Tibial artery (tissue), 4 donors: Measurements from ENCODE around the gene RASA2.

ENCODE experiments used
- DNase-seq, 2 donors: peaks; one replicate each; pipeline ENCODE4 v3.0.0-alpha.2; 2019
- H3K27ac ChIP-seq, 2 donors: fragments of 200-600 bp; sonication (generic) in 1 of 2; 1 replicate in 1 of 2; 2 replicates in 1 of 2; pipeline ENCODE4 v1.5.1; 2018 to 2019; ENCODE audit warnings: mild to moderate bottlenecking in 1 of 2
- H3K27me3 ChIP-seq, 2 donors: fragments of 200-600 bp; sonication (generic) in 1 of 2; one replicate each; pipeline versions ENCODE4 v1.5.1 to v1.6.0; 2016 to 2019
- H3K36me3 ChIP-seq, 3 donors: fragments of 200-600 bp; sonication (generic) in 2 of 3; one replicate each; pipeline ENCODE4 v1.5.1; 2016 to 2019; ENCODE audit warnings: mild to moderate bottlenecking in 2 of 3
- H3K4me1 ChIP-seq, 4 donors: fragments of 200-600 bp; sonication (generic) in 2 of 4; 1 replicate in 3 of 4; 2 replicates in 1 of 4; pipeline ENCODE4 v1.5.1; 2016 to 2019
- H3K4me3 ChIP-seq, 2 donors: fragments of 200-600 bp; sonication (generic) in 1 of 2; 1 replicate in 1 of 2; 2 replicates in 1 of 2; pipeline ENCODE4 v1.5.1; 2018 to 2019; ENCODE audit warnings: mild to moderate bottlenecking in 2 of 2
- H3K9me3 ChIP-seq, 3 donors: fragments of 200-600 bp; sonication (generic) in 1 of 3; one replicate each; pipeline ENCODE4 v1.5.1; 2016 to 2019
- intact Hi-C: fragments of 100-400 bp; cut with DNase I; formaldehyde crosslinking; loops from one replicate; pipeline ENCODE4 v1.15.0; 2023; ENCODE audit warnings: low total_unique reads
- TF ChIP-seq, protein P1 (sequence below), 2 experiments: fragments of 200-600 bp in 1 of 2; fragments of 450-650 bp in 1 of 2; IDR thresholded peaks; one replicate each; pipeline ENCODE4 v1.5.1; 2017 to 2019; ENCODE audit warnings: antibody characterized with exemption in 2 of 2, mild to moderate bottlenecking in 1 of 2, moderate library complexity in 1 of 2

RASA2 gene

DNA sequence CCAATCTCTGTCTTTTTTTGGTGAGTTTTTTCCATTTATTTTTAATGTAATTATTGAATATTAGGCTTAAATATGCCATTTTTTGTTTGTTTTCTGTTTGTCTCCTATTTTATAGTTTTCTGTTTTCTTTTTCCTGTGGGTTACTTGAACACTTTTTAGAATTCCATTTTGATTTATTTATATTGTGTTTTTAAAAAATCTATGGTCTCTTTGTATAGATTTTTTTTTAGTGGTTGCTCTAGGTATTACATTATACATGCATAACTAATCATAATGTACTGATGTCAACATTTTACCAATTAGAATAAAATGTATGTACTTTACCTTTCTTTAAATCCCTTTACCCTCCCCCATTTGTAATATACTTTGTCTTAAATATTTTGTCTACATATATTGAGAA is 56.2 kb downstream of the RASA2 start:
- no peak overlapping the region for H3K4me3 ChIP-seq
- intact Hi-C loops: no loop called here
- TF ChIP-seq, protein P1, sequence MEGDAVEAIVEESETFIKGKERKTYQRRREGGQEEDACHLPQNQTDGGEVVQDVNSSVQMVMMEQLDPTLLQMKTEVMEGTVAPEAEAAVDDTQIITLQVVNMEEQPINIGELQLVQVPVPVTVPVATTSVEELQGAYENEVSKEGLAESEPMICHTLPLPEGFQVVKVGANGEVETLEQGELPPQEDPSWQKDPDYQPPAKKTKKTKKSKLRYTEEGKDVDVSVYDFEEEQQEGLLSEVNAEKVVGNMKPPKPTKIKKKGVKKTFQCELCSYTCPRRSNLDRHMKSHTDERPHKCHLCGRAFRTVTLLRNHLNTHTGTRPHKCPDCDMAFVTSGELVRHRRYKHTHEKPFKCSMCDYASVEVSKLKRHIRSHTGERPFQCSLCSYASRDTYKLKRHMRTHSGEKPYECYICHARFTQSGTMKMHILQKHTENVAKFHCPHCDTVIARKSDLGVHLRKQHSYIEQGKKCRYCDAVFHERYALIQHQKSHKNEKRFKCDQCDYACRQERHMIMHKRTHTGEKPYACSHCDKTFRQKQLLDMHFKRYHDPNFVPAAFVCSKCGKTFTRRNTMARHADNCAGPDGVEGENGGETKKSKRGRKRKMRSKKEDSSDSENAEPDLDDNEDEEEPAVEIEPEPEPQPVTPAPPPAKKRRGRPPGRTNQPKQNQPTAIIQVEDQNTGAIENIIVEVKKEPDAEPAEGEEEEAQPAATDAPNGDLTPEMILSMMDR (IDR thresholded peaks at IDR 0.05): no peak
- H3K4me1 ChIP-seq: no peaks in the 10 kb centered on the region
- H3K36me3 ChIP-seq: peaks cover 18 to 42% (median 28%) of the 10 kb centered on the region in 3 donors
- no peak overlapping the region for H3K27ac ChIP-seq
- peaks cover 0 to 4% (median 0%) of the 10 kb centered on the region in 3 donors for H3K9me3 ChIP-seq
- no peak for DNase-seq
- no peaks in the 10 kb centered on the region for H3K27me3 ChIP-seq

DNA sequence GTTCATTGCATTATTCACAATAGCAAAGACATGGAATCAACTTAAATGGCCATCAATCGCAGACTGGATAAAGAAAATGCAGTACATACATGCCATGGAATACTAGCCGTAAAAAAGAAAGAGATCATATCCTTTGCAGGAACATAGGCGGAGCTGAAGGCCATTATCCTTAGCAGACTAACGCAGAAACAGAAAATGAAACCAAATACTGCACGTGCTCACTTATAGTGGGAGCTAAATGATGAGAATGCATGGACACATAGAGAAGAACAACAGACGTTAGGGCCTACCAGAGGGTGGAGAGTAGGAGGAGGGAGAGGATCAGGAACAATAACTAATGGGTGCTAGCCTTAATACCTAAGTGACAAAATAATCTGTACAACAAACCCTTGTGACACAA is 57.9 kb downstream of the RASA2 start:
- Histone ChIP-seq H3K27me3 (no peaks in the 10 kb centered on the region), H3K27ac (no peak overlapping the region), H3K4me3 (no peak overlapping the region), H3K4me1 (no peaks in the 10 kb centered on the region), H3K9me3 (peaks cover 0 to 4% (median 0%) of the 10 kb centered on the region in 3 donors), H3K36me3 (peaks cover 21 to 42% (median 28%) of the 10 kb centered on the region in 3 donors)
- DNase-seq: no peak
- intact Hi-C loops: no loop called here
- TF ChIP-seq, protein P1 (IDR thresholded peaks at IDR 0.05): no peak

DNA sequence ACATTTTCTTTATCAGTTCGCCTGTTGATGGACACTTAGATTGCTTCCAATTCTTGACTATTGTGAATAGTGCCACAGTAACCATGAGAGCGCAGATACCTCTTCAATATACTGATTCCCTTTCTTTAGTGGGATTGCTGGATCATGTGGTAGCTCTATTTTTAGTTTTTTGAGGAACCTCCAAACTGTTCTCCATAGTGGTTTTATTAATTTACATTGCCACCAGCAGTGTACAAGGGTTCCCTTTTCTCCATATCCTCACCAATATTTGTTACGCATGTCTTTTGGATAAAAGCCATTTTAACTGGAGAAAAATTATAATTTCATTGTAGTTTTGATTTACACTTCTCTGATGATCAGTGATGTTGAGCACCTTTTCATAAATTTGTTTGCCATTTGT is 59.3 kb downstream of the RASA2 start:
- no peak overlapping the region for H3K27ac ChIP-seq
- intact Hi-C loops: no loop called here
- no peak for DNase-seq
- H3K27me3 ChIP-seq: no peaks in the 10 kb centered on the region
- TF ChIP-seq, protein P1 (IDR thresholded peaks at IDR 0.05): no peak
- H3K4me1 ChIP-seq: no peaks in the 10 kb centered on the region
- no peak overlapping the region for H3K4me3 ChIP-seq
- H3K36me3 ChIP-seq: peaks cover 21 to 47% (median 29%) of the 10 kb centered on the region in 3 donors
- peaks cover 0 to 4% (median 0%) of the 10 kb centered on the region in 3 donors for H3K9me3 ChIP-seq

DNA sequence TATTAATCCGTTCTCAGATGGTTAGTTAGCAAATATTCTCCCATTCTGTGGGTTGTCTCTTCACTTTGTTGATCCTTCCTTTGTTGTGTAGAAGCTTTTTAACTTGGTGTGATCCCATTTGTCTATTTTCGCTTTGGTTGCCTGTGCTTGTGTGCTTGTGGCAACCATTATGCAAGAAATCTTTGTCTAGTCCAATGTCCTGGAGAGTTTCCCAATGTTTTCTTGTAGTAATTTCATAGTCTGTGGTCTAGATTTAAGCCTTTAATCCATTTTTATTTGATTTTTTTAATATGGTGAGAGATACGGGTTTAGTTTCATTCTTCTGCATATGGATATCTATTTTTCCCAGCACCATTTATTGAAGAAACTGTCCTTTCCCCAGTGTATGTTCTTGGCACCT is 59.8 kb downstream of the RASA2 start:
- Histone ChIP-seq H3K4me3 (no peak overlapping the region), H3K4me1 (no peaks in the 10 kb centered on the region), H3K9me3 (peaks cover 0 to 4% (median 0%) of the 10 kb centered on the region in 3 donors), H3K36me3 (peaks cover 21 to 50% (median 32%) of the 10 kb centered on the region in 3 donors), H3K27me3 (no peaks in the 10 kb centered on the region), H3K27ac (no peak overlapping the region)
- no peak for DNase-seq
- intact Hi-C loops: no loop called here
- TF ChIP-seq, protein P1 (IDR thresholded peaks at IDR 0.05): no peak

DNA sequence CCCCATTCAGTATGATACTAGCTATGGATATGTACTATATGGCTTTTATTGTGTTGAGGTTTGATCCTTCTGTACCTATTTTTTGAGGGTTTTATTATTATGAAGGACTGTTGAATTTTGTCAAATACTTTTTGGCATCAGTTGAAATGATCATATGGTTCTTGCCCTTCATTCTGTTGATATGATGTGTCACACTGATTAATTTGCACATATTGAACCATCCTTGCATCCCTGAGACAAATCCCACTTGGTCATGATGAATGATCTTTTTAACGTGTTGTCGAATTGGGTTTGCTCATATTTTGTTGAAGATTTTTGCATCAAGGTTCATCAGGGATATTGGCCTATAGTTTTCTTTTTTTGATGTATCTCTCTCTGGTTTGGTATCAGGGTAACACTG is 61.0 kb downstream of the RASA2 start:
- intact Hi-C loops: no loop called here
- peaks cover 0 to 4% (median 0%) of the 10 kb centered on the region in 3 donors for H3K9me3 ChIP-seq
- no peak overlapping the region for H3K27ac ChIP-seq
- H3K36me3 ChIP-seq: peaks cover 21 to 42% (median 32%) of the 10 kb centered on the region in 3 donors
- TF ChIP-seq, protein P1 (IDR thresholded peaks at IDR 0.05): no peak
- H3K4me3 ChIP-seq: no peak overlapping the region
- DNase-seq: no peak
- peaks cover 0 to 5% (median 0%) of the 10 kb centered on the region in 4 donors for H3K4me1 ChIP-seq
- H3K27me3 ChIP-seq: no peaks in the 10 kb centered on the region
